A549 (cell line): ENCODE data around the gene RASGEF1C. TPM values are rescaled to one million over a fixed set of nuclear protein-coding genes. Genes with fewer than 3 reads are reported as not detected.

Source experiments
- ATAC-seq, 2 experiments: fragments of 200-7000 bp in 1 of 2; fragments of >200 bp in 1 of 2; cut with Nextera tagmentation in 1 of 2; cut with Tn5 transposase in 1 of 2; 3 replicates each; pipeline versions ENCODE4 v1.8.0 to v1.9.1; 2018 to 2020; ENCODE audit warnings: mild to moderate bottlenecking in 1 of 2, moderate library complexity in 1 of 2
- CTCF ChIA-PET: fragments of 300-600 bp; sonication (Branson Sonifier 250); formaldehyde crosslinking; extraction: SDS; loops from one replicate; lab custom pipeline; 2021; ENCODE audit warnings: antibody characterized with exemption, inconsistent platforms; lab: Yijun Ruan, JAX
- POLR2A ChIA-PET: fragments of 350-600 bp; formaldehyde crosslinking; extraction: SDS; loops from one replicate; lab custom pipeline; 2021; ENCODE audit warnings: antibody characterized with exemption, inconsistent platforms; lab: Yijun Ruan, JAX
- DNase-seq, 2 experiments: peaks; one replicate each; pipeline versions ENCODE4 v3.0.0 to v3.0.0-alpha.2; 2011 to 2016; ENCODE audit warnings: low read depth in 1 of 2, low spot score in 1 of 2
- FAIRE-seq: peaks from 2 replicates; lab custom pipeline; 2011; peaks lifted over from hg19 to GRCh38; lab: Jason Lieb, UNC
- H3K27ac ChIP-seq, 2 experiments: fragments of >200 bp; sonication (Bioruptor Twin); formaldehyde crosslinking; 3 replicates each; pipeline ENCODE4 v1.5.1; 2016 to 2017
- H3K4me1 ChIP-seq: fragments of >200 bp; sonication (Bioruptor Twin); formaldehyde crosslinking; 3 replicates; pipeline ENCODE4 v1.6.1; 2016
- H3K4me2 ChIP-seq: fragments of >200 bp; sonication (Bioruptor Twin); formaldehyde crosslinking; 3 replicates; pipeline ENCODE4 v1.6.1; 2016
- H3K4me3 ChIP-seq: fragments of >200 bp; sonication (Bioruptor Twin); formaldehyde crosslinking; 3 replicates; pipeline ENCODE4 v1.5.1; 2016
- H3K9me3 ChIP-seq: fragments of >200 bp; sonication (Bioruptor Twin); formaldehyde crosslinking; 3 replicates; pipeline ENCODE4 v1.6.1; 2016
- ATOH8 ChIP-seq: fragments of 250-450 bp; sonication (Bioruptor Pico); IDR thresholded peaks from 2 replicates; pipeline ENCODE4 v1.5.0; 2020; ENCODE audit warnings: low read depth, mild to moderate bottlenecking, moderate library complexity
- CHD4 ChIP-seq: fragments of 200-600 bp; sonication (generic); IDR thresholded peaks from 2 replicates; pipeline ENCODE4 v1.6.1; 2016; ENCODE audit warnings: antibody characterized with exemption, mild to moderate bottlenecking, borderline replicate concordance
- CTCF ChIP-seq: fragments of >200 bp; sonication (Bioruptor Twin); formaldehyde crosslinking; IDR thresholded peaks from 3 replicates; pipeline ENCODE4 v1.5.1; 2016
- FOSB ChIP-seq: fragments of 250-450 bp; sonication (Bioruptor Pico); IDR thresholded peaks from 2 replicates; pipeline ENCODE4 v1.5.0; 2020; ENCODE audit warnings: mild to moderate bottlenecking, moderate library complexity
- HEYL ChIP-seq: fragments of 250-450 bp; sonication (Bioruptor Pico); IDR thresholded peaks from 2 replicates; pipeline ENCODE4 v1.8.0; 2021; ENCODE audit warnings: mild to moderate bottlenecking, moderate library complexity
- HMGXB4 ChIP-seq: fragments of 250-450 bp; sonication (Bioruptor Pico); IDR thresholded peaks from 2 replicates; pipeline ENCODE4 v1.5.0; 2021; ENCODE audit warnings: mild to moderate bottlenecking, moderate library complexity, borderline replicate concordance
- HOXA7 ChIP-seq: fragments of 250-450 bp; sonication (Bioruptor Pico); IDR thresholded peaks from 2 replicates; pipeline ENCODE4 v1.5.0; 2020; ENCODE audit warnings: mild to moderate bottlenecking, moderate library complexity
- HOXB5 ChIP-seq: fragments of 250-450 bp; sonication (Bioruptor Pico); IDR thresholded peaks from 2 replicates; pipeline ENCODE4 v1.5.0; 2020; ENCODE audit warnings: mild to moderate bottlenecking, moderate library complexity
- MAZ ChIP-seq: fragments of 150-350 bp; IDR thresholded peaks from 2 replicates; pipeline ENCODE4 v1.6.1; 2014; ENCODE audit warnings: antibody characterized with exemption, low read depth, low read length, borderline replicate concordance
- MYC ChIP-seq: IDR thresholded peaks from 2 replicates; pipeline ENCODE4 v1.6.1; 2012; ENCODE audit warnings: mild to moderate bottlenecking, inconsistent platforms, low read length, improper control_type of control experiment, borderline replicate concordance
- NFE2L2 ChIP-seq: fragments of 150-350 bp; conservative IDR thresholded peaks from 2 replicates; pipeline ENCODE4 v1.6.1; 2014; ENCODE audit warnings: low read length
- NPAS2 ChIP-seq: fragments of 250-450 bp; sonication (Bioruptor Pico); IDR thresholded peaks from 2 replicates; pipeline ENCODE4 v1.8.0; 2022; ENCODE audit warnings: mild to moderate bottlenecking, moderate library complexity, borderline replicate concordance
- NR3C1 ChIP-seq: fragments of >200 bp; sonication (Bioruptor Twin); formaldehyde crosslinking; IDR thresholded peaks from 3 replicates; pipeline ENCODE4 v1.6.1; 2017
- PHF8 ChIP-seq: fragments of 200-600 bp; sonication (generic); IDR thresholded peaks from 2 replicates; pipeline ENCODE4 v1.6.1; 2016; ENCODE audit warnings: low read depth, mild to moderate bottlenecking, antibody characterized with exemption, moderate library complexity, borderline replicate concordance
- POLR2AphosphoS2 ChIP-seq: conservative IDR thresholded peaks from 2 replicates; pipeline ENCODE4 v1.6.1; 2012; ENCODE audit warnings: low read length, improper control_type of control experiment, inconsistent platforms
- REST ChIP-seq: fragments of 200-600 bp; sonication (generic); IDR thresholded peaks from 2 replicates; pipeline ENCODE4 v1.6.1; 2016; ENCODE audit warnings: antibody characterized with exemption, mild to moderate bottlenecking, moderate library complexity
- RNF2 ChIP-seq: fragments of 200-600 bp; sonication (generic); IDR thresholded peaks from 2 replicates; pipeline ENCODE4 v1.6.1; 2016; ENCODE audit warnings: low read depth, mild to moderate bottlenecking, antibody characterized with exemption, moderate library complexity, borderline replicate concordance
- ZC3H11A ChIP-seq: fragments of 450-650 bp; IDR thresholded peaks from 2 replicates; pipeline ENCODE4 v1.6.1; 2014; ENCODE audit warnings: antibody characterized with exemption, mild to moderate bottlenecking
- WGBS: methylation state at CpG from one replicate; pipeline ENCODE4 v1.1.6; 2017; ENCODE audit errors: missing lambda C conversion rate; 5-methylcytosine and 5-hydroxymethylcytosine counted together
- polyA plus RNA-seq, 4 experiments: library from polyadenylated mRNA; depleted of rRNA in 3 of 4; stranded (reverse); fragments of >200 nt; fragmentation: RNase III in 1 of 4; extraction: RNeasy Plus Mini Kit Qiagen cat#74134 plus additional on column Dnase treatment in 1 of 4; gene quantifications; 2 replicates in 3 of 4; 3 replicates in 1 of 4; pipeline ENCODE4 v1.2.3, GENCODE V29; 2011 to 2017
- TF ChIP-seq, protein P1 (sequence below): fragments of 150-350 bp; IDR thresholded peaks from 2 replicates; pipeline ENCODE4 v1.6.1; 2014; ENCODE audit warnings: low read depth, mild to moderate bottlenecking, low read length

The RASGEF1C gene
- polyA plus RNA-seq, 2 of the 4 experiments (the other 2 are of a cell fraction) = 0.12 TPM; not detected in 1

- Histone ChIP-seq H3K4me2 (no peak overlapping the region), H3K27ac (no peak overlapping the region), H3K9me3 (peaks cover 24% of the 10 kb centered on the region; the same call in 2 of the 3 replicates), H3K4me3 (no peak overlapping the region), H3K4me1 (no peaks in the 10 kb centered on the region)
- TF ChIP-seq NPAS2 (CRISPR knock-in tag) (no peak), HOXB5 (CRISPR knock-in tag) (no peak), CHD4 (no peak), REST (no peak), FOSB (CRISPR knock-in tag) (no peak), MAZ (no peak), RNF2 (no peak), ATOH8 (CRISPR knock-in tag) (no peak)
- TF ChIP-seq, protein P1, sequence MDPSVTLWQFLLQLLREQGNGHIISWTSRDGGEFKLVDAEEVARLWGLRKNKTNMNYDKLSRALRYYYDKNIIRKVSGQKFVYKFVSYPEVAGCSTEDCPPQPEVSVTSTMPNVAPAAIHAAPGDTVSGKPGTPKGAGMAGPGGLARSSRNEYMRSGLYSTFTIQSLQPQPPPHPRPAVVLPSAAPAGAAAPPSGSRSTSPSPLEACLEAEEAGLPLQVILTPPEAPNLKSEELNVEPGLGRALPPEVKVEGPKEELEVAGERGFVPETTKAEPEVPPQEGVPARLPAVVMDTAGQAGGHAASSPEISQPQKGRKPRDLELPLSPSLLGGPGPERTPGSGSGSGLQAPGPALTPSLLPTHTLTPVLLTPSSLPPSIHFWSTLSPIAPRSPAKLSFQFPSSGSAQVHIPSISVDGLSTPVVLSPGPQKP = no peak
- 87% methylated on average over 5 of the region's 5 CpGs for WGBS
- ATAC-seq (no peak), DNase-seq (no peak), FAIRE-seq (no peak)
- ChIA-PET CTCF (no interaction called here), POLR2A (no interaction called here)
Observed at GRCh38 chr5:180235077-180235476, 26.1 kb upstream of the RASGEF1C start.

- POLR2A ChIA-PET = interaction anchor here (0.6 kb wide), 1 partner anchor 10 kb away, joined by 5 read pairs; no protein-coding TSS in a partner anchor
- H3K4me1 ChIP-seq = no peaks in the 10 kb centered on the region
- H3K9me3 ChIP-seq = peaks cover 26% of the 10 kb centered on the region; the same call in 2 of the 3 replicates
- no peak for FAIRE-seq
- H3K4me3 ChIP-seq = no peak overlapping the region
- no peak for DNase-seq
- CTCF ChIA-PET = no interaction called here
- no peak overlapping the region for H3K4me2 ChIP-seq
- no peak for TF ChIP-seq MYC
- TF ChIP-seq HOXA7 (CRISPR knock-in tag) = no peak
- TF ChIP-seq NFE2L2 = no peak
- TF ChIP-seq NPAS2 (CRISPR knock-in tag) = no peak
- no peak for TF ChIP-seq POLR2AphosphoS2
- no peak for TF ChIP-seq PHF8
- no peak for TF ChIP-seq HMGXB4 (CRISPR knock-in tag)
- TF ChIP-seq ZC3H11A = no peak
- no peak for TF ChIP-seq CTCF
- TF ChIP-seq HEYL = no peak
- no peak for TF ChIP-seq FOSB (CRISPR knock-in tag)
- no peak for TF ChIP-seq NR3C1
- no peak for TF ChIP-seq RNF2
- 96% methylated on average over 15 of the region's 15 CpGs for WGBS
- no peak for ATAC-seq
- H3K27ac ChIP-seq = no peak overlapping the region
Observed at GRCh38 chr5:180234271-180234670, 25.3 kb upstream of the RASGEF1C start.
